Gastrocnemius medialis (tissue), 4 donors: ENCODE results near the gene ADSL.

Experiments used
- POLR2A ChIP-seq, 2 donors: fragments of 450-650 bp; IDR thresholded peaks; one replicate each; pipeline ENCODE4 v1.6.1; 2017; ENCODE audit warnings: antibody characterized with exemption in 2 of 2, mild to moderate bottlenecking in 2 of 2, moderate library complexity in 2 of 2
- TF ChIP-seq, protein P1 (sequence below), 5 experiments: fragments of 450-650 bp in 3 of 5; fragments of 200-600 bp in 2 of 5; sonication (generic) in 2 of 5; IDR thresholded peaks in 4 of 5; conservative IDR thresholded peaks in 1 of 5; 1 replicate in 4 of 5; 2 replicates in 1 of 5; pipeline ENCODE4 v1.5.1; 2016 to 2019; ENCODE audit warnings: antibody characterized with exemption in 5 of 5, mild to moderate bottlenecking in 3 of 5, moderate library complexity in 3 of 5

DNA sequence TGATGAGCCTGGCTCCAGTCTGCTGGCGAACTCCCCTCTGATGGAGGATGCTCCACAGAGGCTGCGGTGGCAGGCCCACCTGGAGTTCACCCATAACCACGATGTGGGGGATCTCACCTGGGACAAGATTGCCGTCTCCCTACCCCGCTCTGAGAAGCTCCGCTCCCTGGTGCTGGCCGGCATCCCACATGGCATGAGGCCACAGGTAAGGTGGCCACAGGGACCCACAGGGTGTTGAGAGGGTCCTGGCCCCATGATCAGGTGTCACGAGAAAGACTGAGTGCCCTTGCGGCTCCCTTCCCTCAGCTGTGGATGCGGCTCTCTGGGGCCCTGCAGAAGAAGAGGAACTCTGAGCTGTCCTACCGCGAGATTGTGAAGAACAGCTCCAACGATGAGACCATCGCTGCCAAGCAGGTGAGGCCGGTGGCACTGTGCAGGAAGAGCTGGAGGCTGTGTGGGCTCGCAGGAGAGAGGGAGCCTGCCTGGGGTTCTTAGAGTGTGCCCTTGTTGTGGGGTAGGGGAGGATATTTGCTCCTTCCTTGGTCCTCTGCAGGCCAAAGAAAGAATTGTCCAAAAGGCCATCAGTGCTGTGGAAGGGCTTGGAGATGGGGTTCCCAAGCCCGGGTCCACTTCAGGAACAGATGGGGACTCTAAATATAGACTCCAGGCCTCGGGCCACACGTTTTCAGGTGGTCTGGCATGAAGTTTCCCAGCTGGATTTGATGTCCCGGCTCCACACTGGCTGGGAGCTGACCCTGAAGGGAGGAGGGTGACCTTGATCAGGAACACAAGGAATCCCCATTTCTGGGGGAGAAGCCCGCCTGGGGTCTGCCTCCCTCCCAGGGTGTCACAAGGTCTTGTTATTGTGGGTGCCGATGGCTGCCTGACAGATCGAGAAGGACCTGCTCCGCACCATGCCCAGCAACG is 58.2 kb downstream of the ADSL start:
- TF ChIP-seq, protein P1, sequence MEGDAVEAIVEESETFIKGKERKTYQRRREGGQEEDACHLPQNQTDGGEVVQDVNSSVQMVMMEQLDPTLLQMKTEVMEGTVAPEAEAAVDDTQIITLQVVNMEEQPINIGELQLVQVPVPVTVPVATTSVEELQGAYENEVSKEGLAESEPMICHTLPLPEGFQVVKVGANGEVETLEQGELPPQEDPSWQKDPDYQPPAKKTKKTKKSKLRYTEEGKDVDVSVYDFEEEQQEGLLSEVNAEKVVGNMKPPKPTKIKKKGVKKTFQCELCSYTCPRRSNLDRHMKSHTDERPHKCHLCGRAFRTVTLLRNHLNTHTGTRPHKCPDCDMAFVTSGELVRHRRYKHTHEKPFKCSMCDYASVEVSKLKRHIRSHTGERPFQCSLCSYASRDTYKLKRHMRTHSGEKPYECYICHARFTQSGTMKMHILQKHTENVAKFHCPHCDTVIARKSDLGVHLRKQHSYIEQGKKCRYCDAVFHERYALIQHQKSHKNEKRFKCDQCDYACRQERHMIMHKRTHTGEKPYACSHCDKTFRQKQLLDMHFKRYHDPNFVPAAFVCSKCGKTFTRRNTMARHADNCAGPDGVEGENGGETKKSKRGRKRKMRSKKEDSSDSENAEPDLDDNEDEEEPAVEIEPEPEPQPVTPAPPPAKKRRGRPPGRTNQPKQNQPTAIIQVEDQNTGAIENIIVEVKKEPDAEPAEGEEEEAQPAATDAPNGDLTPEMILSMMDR (IDR thresholded peaks at IDR 0.05 in 4 of 5, conservative IDR thresholded peaks at IDR 0.05 in 1 of 5): no peak
- TF ChIP-seq POLR2A (IDR thresholded peaks at IDR 0.05): no peak
